Measurements from ENCODE around the gene RANGRF. TPM values are rescaled to one million over a fixed set of nuclear protein-coding genes. Genes with fewer than 3 reads are reported as not detected.

Gene RANGRF
- total RNA-seq, 1 donor from 2014 or later = 22.0 TPM

- no peak for DNase-seq (ENCODE audit: low spot score)
- Mint-ChIP-seq H3K36me3 (ENCODE audit: low read depth, unreplicated experiment) (peaks cover 51% of the 10 kb centered on the region), H3K4me3 (ENCODE audit: unreplicated experiment) (peak overlapping the region; percentile 81), H3K27ac (ENCODE audit: unreplicated experiment) (no peak overlapping the region), H3K27me3 (ENCODE audit: unreplicated experiment) (peaks cover 7% of the 10 kb centered on the region), H3K9me3 (ENCODE audit: unreplicated experiment) (no peaks in the 10 kb centered on the region), H3K4me1 (ENCODE audit: unreplicated experiment) (peaks cover 28% of the 10 kb centered on the region)
- TF ChIP-seq CTCF (IDR thresholded peaks at IDR 0.05; ENCODE audit: unreplicated experiment) = no peak
Observed at GRCh38 chr17:8320262-8320661, 31.8 kb downstream of the RANGRF start.

DNA sequence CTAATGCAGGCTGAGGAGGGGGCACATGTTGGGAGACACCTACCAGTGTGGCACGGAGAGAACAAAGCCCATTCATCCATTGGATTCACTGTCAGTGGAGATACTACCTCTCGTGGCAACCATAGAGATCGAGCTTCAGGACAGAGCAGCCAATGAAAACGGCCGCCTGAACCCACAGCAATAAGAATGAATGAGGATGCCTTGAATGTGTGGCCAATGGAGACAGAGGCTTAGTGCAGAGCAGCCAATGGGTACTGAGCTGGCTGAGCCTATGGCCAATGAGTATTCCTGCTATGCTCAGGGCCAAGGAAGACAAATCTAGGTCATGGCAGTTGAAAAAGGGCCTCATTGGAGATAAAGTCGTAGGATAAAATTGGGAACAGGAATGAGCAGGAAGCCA, 32.5 kb downstream of the RANGRF start:
- Mint-ChIP-seq H3K27ac (ENCODE audit: unreplicated experiment) (no peak overlapping the region), H3K27me3 (ENCODE audit: unreplicated experiment) (peaks cover 9% of the 10 kb centered on the region), H3K9me3 (ENCODE audit: unreplicated experiment) (no peaks in the 10 kb centered on the region), H3K36me3 (ENCODE audit: low read depth, unreplicated experiment) (peaks cover 44% of the 10 kb centered on the region), H3K4me1 (ENCODE audit: unreplicated experiment) (peaks cover 27% of the 10 kb centered on the region), H3K4me3 (ENCODE audit: unreplicated experiment) (peak overlapping the region; percentile 57)
- no peak for DNase-seq (ENCODE audit: low spot score)
- no peak for TF ChIP-seq CTCF (IDR thresholded peaks at IDR 0.05; ENCODE audit: unreplicated experiment)

DNA sequence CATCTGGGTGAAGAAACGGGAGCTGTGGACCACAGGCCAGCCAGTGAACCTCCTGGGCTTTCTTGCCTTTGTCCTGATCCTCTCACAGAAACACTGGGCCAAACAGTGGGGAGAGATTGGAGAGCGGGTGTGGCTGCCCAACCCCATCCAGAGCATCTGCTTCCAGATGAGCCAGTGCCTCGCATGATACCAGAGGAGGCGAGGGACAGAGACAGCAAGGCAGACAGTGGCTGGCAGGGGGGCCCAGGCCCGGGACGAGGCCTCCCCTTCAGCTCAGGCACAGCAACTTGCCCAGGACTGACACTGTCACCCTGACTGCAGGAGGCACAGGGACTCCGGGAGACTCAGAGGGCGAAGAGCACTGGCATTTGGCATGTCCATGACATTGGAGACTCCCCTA, 33.6 kb downstream of the RANGRF start:
- peaks cover 13% of the 10 kb centered on the region for H3K27me3 Mint-ChIP-seq (ENCODE audit: unreplicated experiment)
- H3K4me3 Mint-ChIP-seq (ENCODE audit: unreplicated experiment) = peak overlapping the region; percentile 7
- TF ChIP-seq CTCF (IDR thresholded peaks at IDR 0.05; ENCODE audit: unreplicated experiment) = no peak
- DNase-seq (ENCODE audit: low spot score) = no peak
- peaks cover 35% of the 10 kb centered on the region for H3K36me3 Mint-ChIP-seq (ENCODE audit: low read depth, unreplicated experiment)
- H3K4me1 Mint-ChIP-seq (ENCODE audit: unreplicated experiment) = peaks cover 32% of the 10 kb centered on the region
- H3K27ac Mint-ChIP-seq (ENCODE audit: unreplicated experiment) = no peak overlapping the region
- H3K9me3 Mint-ChIP-seq (ENCODE audit: unreplicated experiment) = no peaks in the 10 kb centered on the region

GRCh38 chr17:8324132-8324531, 35.7 kb downstream of the RANGRF start:
- DNase-seq (ENCODE audit: low spot score) = no peak
- Mint-ChIP-seq H3K4me1 (ENCODE audit: unreplicated experiment) (peaks cover 47% of the 10 kb centered on the region), H3K36me3 (ENCODE audit: low read depth, unreplicated experiment) (peaks cover 36% of the 10 kb centered on the region), H3K27ac (ENCODE audit: unreplicated experiment) (peak overlapping the region; percentile 20), H3K4me3 (ENCODE audit: unreplicated experiment) (no peak overlapping the region), H3K27me3 (ENCODE audit: unreplicated experiment) (peaks cover 14% of the 10 kb centered on the region), H3K9me3 (ENCODE audit: unreplicated experiment) (no peaks in the 10 kb centered on the region)
- no peak for TF ChIP-seq CTCF (IDR thresholded peaks at IDR 0.05; ENCODE audit: unreplicated experiment)

GRCh38 chr17:8324923-8325322, 36.5 kb downstream of the RANGRF start:
- Mint-ChIP-seq H3K4me1 (ENCODE audit: unreplicated experiment) (peaks cover 47% of the 10 kb centered on the region), H3K4me3 (ENCODE audit: unreplicated experiment) (no peak overlapping the region), H3K36me3 (ENCODE audit: low read depth, unreplicated experiment) (peaks cover 32% of the 10 kb centered on the region), H3K27me3 (ENCODE audit: unreplicated experiment) (peaks cover 14% of the 10 kb centered on the region), H3K9me3 (ENCODE audit: unreplicated experiment) (no peaks in the 10 kb centered on the region), H3K27ac (ENCODE audit: unreplicated experiment) (no peak overlapping the region)
- no peak for TF ChIP-seq CTCF (IDR thresholded peaks at IDR 0.05; ENCODE audit: unreplicated experiment)
- DNase-seq (ENCODE audit: low spot score) = no peak
